ENCODE measurements around the gene PRKAR1B.

The PRKAR1B gene

DNA sequence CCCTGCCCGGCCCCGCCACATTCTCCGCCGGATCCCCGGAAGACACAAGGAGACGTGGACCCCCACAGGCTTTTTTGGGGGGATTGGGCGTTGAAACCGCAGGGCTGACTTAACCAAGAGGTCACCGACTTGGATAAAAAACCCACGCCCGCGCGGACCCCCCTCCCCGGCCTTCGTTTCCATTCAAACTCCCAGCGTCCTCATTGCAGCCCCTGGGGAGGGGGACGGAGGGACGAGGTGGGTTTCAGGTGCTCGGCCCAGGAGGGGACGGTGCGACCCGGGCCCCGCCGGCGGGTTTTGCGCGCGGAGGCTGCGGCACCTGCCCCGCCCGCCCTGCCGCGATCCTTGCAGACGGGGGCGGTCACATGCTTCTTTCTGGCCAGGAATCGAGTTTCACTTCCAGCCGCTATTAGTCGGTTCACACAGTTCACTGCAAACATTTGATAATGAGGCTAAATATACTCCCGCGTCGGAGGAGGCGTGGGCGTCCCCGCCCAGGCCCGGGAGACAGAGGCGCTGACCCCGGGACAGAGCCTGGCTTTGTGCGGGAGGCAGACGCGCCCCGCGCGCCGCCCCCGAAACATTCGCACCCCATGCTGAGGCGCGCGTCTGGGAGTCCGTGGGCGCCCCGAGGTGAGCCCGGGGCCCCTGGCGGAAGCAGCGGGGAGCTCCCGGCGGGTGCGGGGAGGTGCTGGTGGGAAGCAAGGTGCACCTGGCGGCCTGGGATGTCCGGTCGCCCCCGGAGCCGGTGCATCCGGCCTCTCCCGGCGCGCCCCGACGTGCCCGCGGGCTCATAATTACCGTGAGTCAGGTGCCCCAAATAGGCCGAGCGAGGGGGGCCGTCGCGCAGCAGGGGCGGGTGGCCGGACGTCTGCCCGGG is 204.8 kb downstream of the PRKAR1B start:
- DNase-seq (ENCODE audit: low read depth, low spot score): no peak

DNA sequence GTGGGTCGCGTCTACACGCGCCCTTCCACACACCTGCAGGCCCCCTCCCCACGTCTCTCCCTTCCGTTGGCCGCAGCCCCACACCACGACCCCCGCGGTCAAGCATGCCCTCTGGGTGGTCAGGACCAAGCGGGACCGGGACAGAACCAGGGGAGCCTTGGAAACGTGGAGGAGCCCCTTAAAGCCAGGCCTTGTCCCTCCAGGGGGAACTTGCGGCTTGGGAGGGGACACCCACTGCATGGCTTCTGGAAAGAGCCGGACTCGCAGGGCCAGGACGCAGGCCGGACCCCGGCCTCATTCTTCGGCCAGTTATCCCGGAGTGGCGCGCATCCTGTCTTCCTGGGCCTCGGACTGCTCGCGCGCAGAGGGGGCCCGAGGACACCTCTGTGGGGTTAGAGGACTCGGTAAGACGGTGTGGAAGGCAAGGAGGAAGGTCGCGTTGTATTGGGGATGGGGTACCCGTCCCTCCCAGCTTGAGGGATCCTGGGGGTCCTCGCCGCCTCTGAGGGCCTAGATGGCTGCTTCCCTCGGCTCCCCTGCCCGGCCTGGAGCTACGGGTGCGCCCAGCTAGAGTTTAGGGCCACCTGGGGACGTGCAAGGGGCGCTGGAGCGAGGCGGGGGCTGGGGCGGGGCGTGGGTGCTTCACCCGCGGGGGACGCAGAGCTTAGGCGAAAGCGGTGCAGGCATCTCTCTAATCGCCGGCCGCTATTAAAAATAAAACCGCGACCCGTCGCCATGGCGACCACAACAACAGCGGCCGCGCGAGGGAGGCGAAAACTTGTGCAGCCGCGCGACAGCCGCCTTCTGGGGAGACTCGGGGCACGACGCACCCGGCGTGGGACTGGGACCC is 205.6 kb downstream of the PRKAR1B start:
- no peak for DNase-seq (ENCODE audit: low read depth, low spot score)

DNA sequence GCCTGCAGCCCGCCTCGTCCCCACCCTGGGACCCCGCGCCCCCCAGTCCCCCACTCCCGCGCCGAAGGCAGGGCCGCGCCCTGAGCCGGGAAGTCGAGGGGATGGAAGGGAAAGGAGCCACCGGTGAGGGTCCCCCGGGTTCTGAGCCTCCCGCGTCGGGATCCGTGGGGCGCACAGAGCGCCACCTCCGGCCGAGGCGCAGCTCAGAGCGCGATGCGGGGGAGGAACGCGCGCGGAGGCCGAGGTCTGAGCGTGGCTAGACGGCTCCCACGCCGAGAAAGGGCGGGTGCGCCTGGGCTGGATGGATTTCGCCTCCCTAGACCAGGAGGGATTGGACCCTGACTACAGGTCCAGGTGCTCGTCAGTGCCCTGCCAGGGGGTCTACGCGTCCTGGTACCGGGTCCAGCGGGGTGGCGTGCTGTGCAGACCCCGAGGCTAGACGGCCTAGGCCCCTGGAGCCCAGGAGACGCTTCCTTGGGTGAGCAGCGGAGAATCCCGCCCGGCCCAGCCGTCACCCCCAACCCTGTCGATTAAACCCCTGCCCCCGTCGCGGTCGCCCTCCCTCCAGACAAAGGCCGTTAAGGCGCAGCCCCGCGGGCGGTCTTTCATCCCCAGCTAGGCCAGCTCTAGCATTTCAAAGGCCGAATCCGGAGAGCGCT is 206.4 kb downstream of the PRKAR1B start:
- DNase-seq (ENCODE audit: low read depth, low spot score): no peak

DNA sequence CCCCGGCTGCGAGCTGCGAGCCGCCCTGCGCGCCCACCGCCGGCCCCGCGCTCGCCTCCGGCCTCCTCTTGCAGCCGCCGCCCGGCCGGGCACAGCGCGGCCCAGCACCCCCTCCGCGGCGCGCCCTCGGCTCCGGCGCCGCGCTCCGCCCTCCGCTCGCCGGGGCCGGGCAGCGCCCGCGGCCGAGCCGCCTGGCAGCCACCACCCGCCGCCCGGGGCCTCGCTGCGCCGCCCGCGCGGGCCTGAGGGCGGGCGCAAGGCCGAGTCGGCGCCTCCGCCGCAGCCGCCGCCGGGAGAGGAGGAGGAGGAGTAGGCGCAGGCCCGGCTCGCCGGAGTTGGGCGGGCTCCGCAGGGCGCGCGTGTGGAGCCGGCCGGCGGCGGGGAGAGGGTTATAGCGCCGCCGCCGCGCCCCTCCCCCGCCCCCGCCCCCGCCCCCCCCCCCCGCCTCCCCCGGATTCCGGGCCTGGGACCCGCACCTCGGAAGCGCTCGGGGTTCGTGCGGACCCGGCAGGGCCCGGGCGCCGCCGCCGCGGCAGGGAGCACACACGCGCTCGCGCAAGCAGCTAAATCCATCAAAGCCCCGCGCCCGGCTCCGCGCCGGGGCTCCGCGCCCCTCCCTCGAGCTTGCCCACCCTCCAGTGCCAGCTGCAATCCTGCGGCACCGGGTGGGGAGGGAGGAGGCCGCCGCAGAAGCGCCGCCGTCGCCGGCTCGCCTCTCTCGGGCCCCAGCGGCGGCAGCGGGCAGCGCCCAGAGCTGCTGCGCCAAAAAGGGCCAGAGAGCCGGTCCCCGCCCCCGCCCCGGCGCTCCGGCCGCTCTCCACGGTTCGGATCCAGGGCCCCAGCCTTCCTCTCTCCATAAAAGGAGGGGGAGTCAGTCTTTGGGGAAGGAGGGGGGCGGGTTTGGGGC is 207.3 kb downstream of the PRKAR1B start, which contains the start of gene PDGFA:
Gene PDGFA, minus strand, starts transcription at position 363 of the 907 bp plus-strand sequence. CDS start 845 bp downstream, outside the sequence.
- DNase-seq (ENCODE audit: low read depth, low spot score): no peak

DNA sequence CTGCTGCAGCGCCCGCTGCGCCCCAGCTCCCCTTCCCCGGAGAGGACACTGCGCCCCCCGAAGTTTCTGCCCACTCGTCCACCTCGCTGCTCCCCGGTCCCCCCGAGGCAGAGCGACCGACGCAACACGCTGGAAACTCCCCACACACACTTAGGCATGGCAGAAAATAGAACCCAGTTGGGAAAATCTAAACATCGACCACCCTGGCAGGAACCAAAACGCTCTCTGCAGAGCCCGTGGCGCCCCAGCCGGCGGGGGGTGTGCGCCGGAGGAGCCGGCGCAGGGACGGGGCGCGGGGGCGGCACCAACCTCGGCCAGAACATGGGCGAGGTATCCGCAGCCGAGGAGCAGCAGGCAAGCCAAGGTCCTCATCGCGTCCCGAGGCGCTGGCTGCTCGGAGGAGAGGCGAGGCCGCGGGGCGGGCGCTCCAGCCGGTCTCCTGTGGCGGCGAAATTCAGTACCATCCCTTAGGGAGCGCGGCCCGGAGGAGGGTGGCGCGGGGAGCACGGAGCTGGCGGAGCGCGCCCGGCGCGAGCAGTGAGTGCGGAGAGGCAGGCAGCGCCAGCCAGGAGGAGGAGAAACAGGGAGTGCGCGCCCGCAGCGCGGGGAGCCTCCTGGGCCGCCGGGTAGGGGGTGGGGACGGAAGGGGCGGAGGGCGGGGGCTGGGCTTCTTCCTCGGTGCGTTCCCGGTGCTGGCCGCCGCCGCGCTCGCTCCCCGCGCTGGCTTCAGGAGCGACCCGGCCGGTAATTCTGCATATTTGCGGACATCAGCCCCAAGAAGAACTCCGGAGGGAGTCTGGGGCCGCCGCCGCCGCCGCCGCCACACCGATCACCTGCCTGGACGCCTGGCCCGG is 208.2 kb downstream of the PRKAR1B start:
- no peak for DNase-seq (ENCODE audit: low read depth, low spot score)

DNA sequence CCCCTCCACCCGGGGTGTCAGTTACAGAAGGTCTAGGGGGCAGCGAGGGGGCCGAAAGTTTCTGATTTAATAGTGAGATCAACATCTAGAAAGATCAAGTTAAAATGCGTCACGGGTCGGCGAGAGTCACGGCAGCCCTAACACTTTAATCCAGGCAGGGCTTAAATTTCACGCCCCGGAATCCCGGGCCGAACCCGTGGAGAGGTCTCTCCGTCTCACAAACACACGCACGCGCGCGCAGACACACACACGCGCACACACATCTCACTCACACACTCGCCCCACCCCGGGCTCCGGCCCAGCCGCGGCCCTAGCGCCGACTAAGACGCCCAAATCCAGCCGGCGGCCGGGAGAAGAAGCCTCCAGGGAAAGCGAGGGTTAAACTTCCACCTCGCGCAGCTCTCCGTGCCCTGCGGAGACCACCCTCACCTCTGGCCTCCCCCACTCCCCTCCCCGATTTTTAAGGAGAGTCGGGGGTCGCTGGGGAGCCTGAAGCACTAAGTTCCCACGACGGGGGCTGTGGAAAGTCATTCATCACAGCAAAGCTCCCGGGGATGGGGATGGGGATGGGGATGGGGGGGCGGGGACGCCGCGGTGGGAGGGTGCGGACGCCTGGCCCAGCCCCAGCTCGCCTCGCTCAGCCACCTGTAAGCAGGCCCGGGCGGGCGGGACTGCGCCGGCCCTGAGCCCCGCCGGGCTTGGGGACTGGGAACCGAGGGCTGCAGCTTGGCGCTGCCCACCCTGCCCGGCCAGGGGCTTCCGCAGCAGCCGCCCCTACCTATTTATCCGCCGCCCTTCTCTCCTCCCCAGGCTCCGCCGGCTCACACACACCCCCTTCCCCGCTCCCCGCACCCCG is 209.1 kb downstream of the PRKAR1B start:
- DNase-seq (ENCODE audit: low read depth, low spot score): no peak

DNA sequence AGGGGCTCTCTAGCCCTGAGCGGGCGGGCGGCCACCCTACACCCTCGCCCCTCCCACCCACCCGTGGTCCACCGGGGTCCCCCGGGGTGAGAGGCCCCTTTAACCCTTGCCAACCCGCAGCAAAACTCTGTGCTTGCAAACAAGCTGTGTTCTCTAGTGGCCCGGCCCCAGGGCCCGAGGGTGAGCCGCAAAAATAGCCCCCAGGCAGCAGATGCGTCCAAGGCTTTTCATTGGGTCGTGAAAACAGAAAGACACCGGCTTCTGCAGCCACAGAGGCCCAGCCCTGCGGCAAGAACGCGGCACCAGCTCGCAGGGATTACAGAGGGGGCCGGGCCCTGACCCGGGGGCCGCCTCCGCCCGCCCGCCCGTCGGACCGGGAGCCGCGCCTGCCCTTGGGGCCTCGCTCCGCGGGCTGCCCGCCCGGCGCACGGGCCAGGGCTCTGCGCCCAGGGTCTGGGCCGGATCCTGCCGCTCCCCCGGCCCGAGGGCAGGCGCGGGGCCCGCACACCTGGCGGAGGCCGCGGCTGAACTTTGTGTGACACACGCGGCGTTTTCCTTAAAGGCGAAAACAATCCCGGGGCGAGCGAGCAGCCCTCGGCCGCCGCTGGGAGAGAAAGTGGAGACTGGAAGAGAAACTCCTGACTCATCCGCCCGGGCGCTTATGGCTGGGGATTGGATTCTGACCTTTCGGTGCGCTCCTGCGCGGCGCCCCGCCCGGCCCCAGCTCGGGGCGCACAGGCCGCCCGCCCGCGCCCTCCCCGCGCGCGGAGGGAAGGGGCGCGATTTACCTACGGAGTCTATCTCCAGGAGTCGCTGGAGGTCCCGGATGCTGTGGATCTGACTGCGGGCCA is 210.2 kb downstream of the PRKAR1B start:
- no peak for DNase-seq (ENCODE audit: low read depth, low spot score)

DNA sequence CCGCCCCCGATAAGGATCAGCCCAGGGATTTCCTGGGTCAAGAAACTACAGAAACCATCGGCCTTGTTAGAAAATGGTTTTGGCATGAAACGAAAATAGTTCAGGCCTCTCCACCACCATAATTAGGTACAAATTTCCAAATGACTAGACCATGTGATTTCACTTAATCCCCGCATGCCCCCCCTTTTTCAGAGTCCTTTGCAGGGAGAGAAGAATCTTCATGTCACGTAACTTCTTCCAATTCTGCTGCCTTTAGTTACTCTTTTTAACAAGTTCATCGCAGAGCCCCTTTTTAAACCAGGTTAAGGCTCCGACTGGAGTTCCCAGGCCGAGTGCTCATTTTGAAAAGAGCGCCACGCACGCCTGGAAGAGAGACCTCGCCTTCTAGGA is 210.9 kb downstream of the PRKAR1B start:
- DNase-seq (ENCODE audit: low read depth, low spot score): no peak

DNA sequence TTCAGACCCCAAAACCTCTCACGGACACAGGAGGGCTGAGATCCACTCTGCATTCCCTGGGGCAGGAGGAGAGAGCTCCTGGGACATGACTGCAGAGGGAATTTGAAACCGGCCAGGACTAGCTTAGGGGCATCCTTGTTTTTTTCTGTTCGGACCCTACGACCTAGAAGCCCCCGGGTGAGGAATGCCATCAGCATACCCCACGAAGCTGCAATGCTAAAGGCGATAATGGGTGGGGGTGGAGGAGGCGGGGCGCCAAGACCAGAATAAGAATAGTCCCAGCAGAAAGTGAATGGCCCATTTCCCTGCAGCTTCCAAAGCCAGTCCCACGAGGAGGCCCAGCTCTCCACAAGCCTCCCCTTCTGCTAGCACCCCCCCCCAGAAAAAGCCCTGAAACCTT is 211.5 kb downstream of the PRKAR1B start:
- DNase-seq (ENCODE audit: low read depth, low spot score): no peak

DNA sequence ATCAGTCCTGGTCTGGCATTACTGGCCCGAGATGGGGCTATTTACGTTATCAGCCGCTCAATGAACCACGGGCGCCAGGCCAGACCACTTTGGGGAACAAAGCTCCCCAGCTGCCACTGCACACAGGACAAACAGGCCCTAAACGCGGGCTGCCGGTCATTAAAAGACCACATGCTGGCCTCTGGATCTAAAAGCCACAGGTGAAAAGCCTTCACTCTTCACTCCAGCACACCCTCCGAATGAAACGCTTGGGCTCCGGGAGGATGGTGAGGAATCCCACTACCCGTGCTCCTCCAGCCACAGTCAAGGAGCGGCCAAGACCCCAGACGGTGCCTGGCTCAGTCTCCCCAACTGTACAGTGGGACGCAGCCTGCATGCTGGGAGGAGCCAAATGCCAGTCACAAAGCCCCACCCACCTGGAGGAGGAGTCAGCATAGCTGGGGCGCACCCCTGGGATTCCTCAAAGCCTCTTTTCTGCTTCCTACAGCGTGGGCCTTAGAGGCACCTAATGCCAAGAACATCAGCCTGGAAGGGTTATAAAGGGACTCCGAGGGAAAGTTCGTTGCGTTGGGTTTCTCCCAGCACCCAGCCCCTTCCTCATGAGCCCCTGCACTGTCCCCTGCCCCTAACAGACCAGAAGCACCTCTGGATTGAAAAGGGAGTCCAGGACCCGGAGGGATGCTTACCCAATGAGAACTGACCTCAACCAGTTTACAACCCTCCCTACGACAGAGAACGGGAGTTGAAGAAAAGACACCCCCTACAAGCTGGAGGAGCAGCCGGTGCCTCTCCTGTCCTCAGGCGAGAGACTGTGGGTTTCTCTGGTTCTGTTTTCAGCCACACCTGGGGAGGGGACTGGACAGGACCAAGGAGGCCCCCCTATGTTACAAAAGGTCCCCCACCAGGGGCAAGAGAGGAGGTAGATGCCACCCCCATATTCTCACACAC is 212.2 kb downstream of the PRKAR1B start:
- DNase-seq (ENCODE audit: low read depth, low spot score): no peak

DNA sequence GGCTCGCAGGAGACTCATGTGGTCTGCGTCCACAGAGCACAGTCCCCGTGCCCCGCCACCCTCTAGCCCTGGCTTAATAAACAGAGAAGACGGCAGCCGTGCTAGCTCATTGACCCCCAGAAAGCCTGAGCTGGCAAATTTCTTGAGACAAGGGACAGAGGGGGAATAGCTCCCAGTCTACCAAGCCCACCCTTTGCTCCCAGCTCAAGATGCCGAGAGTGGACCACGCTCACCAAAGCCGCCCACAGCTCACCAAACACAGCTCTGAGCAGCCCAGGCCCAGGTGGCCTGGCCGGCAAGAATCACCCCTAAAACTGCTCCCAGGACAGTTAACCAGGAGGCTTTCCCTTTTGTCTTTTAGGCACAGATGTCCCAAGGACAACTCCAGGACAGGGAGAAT is 212.8 kb downstream of the PRKAR1B start:
- no peak for DNase-seq (ENCODE audit: low read depth, low spot score)

DNA sequence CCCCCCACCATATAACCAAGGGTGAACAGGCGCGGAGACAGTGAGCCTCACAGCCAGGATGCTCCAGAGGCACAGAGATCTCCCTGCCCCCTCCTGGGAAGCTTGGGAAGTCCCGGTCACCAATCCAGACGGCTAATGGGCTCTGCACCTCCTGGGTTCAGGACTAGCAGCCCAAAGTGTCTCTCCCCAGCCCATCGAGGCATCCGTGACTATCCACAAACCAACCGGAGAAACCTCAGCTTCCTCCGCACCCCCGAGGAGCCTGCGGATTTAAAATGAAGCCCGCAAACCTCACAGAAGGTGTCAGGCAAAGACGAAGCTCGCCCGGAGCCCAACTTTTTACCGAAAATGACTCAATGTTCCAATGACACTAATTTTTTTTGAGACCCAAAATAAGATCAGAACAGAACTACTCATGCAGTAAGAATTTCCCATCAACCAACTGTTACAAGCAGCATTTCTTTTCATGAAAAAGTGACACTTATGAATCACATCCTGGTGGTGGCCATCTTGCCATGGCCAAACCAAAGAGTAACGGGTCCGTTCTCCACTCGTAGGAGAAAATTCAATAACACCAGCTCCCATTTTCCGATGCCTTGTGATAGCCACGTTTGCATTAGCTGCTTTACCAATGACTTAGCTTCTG is 213.4 kb downstream of the PRKAR1B start:
- DNase-seq (ENCODE audit: low read depth, low spot score): no peak

DNA sequence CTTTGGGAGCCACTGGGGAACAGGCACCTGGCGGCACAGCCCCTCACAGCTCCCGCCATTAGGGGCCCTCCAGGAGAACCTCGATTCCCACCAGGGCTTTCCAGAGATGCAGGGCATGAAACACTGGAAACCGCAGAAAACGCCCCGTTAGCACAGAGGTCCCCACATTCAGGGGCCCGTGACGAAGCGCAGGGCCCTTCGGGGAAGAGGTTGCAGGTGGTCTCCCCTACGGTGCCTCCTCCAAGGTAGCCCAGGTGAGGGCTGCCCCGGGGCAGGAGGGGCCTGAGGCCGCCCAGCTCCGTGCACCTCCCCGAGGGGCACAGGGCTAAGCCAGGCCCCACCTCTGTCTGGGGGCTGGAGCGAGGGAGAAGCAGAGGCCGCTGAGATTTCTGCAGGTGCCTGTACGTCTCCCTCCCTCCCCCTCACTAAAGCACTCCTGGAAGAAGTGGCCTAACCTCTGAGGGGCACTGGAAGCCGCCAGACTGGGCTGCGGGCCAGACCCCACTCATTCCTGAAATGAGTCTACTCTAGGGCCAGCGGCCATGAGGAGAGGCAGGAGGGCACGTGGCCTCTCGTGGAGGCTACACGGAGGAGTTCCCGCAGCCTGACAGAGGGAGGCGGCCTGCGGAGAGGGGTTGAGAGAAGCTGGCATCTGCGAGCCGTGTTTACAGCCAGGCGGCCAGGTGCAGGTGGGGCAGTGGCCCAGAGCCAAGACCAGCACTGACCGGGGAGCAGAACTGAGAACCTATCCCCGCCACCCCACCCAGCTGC is 214.4 kb downstream of the PRKAR1B start:
- DNase-seq (ENCODE audit: low read depth, low spot score): no peak

DNA sequence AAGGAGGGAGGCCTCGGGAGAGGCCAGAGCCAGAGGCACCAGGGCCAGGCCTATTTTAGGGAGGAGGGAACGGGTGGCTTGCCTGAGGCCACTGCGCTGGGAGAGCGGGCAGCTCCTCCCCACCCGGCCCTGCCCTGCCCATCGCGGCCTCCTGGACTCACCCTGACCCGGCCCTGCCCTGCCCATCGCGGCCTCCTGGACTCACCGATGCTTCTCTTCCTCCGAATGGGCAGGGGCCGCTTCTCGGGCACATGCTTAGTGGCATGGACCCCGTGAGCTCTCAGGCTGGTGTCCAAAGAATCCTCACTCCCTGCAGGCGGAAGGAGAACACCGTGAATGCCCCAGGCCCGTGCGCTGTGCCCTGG is 215.0 kb downstream of the PRKAR1B start:
- no peak for DNase-seq (ENCODE audit: low read depth, low spot score)

DNA sequence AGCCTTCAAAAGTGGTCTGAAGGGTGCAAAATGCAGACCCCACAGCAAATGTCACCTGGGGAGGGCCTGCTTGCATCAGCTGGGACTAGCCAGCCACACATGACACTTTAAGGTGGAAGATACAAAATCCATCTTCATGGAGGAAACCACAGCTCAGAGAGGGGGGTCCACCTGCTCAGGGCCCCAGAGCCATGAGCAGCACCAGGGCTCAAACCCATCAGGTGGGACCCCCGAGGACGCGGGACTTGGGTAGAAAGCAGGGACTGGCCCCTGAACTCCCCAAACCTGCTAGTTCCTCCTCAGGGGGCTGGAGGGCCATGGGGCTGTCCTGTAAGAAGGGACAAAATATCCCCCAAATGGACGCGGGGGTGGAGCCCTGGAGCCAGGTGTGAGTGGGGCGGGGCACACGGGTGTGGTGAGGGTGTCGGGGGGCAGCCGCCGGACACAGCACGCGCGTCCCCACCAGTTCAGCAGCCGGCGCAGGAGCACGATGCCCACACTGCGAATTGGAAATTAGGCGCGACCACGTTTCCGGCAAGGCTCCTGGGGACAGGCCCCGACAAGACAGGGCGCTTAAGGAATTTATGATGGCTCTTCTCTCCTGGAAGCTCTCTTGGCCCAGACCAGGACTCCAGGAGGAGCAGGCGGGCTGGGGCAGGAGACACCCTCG is 215.5 kb downstream of the PRKAR1B start:
- no peak for DNase-seq (ENCODE audit: low read depth, low spot score)

All from activated naive CD8-positive, alpha-beta T cell treated with anti-CD3 and anti-CD28 coated beads, Interleukin-2, amount 50 U/mL, for 16 hours (primary cell).